ENCODE results near the gene PDXK.

PDXK gene

DNA sequence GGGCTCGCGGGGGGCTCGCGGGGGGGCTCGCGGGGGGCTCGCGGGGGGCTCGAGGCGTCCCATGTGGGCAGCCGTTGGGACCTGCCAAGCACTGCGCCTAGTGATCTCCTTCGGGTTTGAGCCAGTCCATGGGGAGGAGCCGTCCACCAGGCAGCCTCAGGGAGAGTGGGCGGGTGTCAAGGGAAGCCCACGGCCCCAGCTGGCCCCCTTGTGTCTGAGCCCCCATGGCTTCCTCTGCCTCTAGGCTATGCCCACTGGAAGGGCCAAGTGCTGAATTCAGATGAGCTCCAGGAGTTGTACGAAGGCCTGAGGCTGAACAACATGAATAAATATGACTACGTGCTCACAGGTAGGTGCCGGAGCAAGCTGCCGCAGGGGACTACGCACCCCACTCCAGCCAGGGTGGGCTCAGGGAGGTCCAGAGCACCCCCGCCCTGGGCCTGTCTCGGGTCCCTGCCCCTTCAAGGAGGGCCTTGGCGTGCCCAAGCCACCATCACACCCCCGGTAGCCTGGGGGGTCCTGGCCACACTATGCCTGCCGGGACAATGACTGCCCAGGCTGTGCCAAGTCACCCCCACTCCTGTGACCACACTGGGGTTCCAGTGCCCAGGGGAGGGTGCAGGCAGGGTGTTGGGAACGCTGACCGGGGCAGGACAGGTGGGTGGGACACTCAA lies 22.6 kb downstream of the PDXK start:
- no peak for DNase-seq (ENCODE audit: low read depth)

DNA sequence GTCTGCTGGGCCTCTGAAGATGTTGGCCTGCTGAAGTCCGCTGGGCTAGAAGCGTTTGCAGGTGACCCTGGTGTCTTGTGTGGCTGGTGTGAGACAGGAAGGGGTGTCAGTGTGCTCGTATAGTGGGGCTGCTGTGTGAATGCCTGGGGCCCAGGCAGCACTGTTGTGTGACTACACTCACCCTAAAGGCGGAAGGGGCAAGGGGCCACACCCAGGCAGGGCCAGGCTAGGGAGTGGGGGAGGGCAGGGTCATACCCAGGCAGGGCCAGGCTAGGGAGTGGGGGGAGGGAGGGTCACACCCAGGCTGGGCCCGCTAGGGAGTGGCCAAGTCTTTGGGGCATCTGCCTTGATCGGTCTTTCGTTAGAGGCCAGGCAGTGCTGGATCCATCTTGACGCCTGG lies 25.0 kb downstream of the PDXK start:
- no peak for DNase-seq (ENCODE audit: low read depth)

DNA sequence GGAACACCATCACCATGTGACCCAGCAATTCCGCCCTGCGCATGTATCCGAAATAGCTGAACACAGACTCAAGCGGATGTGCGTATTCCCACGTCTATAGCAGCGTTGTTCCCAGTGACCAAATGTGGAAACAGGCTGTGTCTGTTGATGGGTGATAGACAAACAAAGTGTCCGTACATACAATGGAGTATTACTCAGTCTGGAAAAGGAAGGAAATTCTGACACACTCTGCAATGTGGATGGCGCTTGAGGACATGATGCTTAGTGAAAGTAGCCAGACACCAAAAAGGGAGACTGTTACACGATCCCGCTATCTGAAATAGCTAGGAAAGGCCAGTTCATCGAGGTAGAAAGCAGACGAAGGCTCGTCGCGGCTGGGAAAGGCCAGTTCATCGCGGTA lies 25.8 kb downstream of the PDXK start:
- no peak for DNase-seq (ENCODE audit: low read depth)

DNA sequence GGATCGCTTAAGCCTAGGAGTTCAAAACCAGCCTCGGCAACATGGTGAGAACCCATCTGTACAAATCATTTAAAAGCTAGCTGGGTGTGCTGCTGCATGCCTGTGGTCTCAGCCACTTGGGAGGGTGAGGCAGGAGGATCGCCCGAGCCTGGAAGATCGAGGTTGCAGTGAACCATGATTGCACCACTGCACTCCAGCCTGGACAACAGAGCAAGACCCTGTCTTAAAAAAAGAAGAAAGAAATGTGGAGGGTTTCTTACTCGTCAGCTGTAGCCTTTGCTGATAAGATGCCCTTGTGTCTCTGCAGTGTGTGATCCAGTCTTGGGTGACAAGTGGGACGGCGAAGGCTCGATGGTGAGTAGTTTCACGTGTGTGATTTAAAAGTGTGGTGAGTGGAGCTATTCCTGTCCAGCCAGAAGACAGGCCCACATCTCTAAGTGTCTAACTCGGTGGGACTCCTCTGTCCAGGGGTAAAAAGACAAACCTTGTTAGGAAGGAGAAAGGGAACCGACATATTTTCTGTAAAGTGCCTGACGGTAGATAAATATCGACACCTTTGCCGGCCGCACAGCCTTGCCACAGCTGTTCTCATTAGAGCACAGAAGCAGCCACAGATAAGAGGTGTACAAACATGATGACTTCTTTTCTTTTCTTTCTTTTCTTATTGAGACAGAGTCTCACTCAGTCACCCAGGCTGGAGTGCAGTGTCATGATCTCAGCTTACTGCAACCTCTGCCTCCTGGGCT lies 27.0 kb downstream of the PDXK start:
- DNase-seq (ENCODE audit: low read depth), result no peak

DNA sequence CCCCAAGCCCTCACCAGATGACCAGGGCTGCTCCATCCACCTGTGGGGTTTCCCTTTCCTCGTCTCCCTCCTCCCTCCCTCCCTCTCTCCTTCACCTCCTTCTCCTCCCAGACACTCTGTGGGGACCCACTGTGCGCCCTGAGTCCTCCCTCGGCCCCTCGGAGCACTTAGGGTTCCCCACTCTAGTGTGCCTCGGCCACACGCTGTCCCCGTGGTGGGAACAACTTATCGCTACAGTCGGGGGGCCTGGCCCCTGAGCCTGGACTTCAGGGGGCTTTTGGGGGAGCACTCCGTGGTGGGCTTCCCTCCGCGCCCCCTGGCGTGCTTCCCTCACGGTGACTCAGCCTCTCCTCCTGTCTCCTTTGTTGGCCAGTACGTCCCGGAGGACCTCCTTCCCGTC lies 29.7 kb downstream of the PDXK start:
- DNase-seq (ENCODE audit: low read depth), result no peak

DNA sequence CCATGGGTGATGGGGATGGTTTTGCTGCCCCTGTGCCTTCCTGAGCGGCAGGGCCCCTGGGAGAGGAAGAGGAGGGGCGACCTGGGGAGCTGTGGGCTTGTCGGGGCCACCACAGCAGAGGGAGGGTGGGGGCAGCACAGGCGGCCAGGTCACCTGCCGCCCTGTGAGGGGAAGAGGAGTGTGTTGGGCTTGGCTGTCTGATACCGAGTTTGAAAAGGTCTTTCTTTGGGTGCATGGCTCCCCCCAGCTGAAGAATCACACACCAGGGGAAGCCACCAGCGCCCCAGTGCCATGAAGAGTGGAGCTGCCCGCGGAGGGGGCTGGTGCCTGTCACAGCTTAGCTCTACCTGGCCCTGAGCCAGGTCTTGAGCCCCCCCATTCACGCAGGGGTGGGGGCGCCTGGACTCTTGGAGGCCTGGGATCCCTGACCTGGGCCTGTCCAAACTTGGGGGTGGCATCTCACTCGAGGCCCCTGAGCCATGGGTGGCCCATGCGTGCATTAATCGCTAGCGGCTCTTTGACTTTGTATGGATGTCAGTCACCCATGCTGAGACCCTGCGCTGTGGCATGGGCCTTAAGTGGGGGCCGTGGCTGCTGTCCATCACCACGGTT lies 30.8 kb downstream of the PDXK start:
- no peak for DNase-seq (ENCODE audit: low read depth)

DNA sequence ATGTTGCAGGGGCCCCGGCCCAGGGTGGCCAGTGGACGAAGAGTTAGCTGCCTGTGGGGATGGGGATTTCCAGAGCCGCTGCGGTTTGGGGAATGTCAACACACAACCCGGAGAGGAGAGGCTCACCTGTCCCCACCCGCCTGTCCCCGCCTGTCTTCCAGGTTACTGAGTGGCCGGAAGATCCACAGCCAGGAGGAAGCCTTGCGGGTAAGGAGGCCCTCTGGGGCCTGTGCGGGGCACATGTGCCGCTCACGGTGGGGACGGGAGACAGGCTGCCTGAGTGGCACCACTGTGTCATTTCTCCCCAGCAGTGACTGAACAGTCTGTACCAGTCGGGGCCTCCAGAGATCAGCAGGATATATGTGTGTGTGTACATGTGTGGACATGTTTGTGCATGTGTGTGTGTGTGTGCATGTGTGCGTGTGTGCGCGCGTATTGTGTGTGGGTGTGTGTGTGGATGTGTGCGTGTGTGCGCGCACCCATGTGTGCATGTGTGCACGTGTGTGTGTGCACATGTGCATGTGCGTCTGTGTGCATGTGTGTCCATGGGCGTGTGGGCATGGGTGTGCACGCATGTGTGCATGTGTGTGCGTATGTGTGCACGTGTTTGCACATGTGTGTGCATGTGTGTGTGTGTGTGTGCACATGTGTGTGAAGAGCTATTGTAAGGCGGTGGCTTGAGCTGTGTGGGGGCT lies 31.6 kb downstream of the PDXK start:
- DNase-seq (ENCODE audit: low read depth), result no peak

DNA sequence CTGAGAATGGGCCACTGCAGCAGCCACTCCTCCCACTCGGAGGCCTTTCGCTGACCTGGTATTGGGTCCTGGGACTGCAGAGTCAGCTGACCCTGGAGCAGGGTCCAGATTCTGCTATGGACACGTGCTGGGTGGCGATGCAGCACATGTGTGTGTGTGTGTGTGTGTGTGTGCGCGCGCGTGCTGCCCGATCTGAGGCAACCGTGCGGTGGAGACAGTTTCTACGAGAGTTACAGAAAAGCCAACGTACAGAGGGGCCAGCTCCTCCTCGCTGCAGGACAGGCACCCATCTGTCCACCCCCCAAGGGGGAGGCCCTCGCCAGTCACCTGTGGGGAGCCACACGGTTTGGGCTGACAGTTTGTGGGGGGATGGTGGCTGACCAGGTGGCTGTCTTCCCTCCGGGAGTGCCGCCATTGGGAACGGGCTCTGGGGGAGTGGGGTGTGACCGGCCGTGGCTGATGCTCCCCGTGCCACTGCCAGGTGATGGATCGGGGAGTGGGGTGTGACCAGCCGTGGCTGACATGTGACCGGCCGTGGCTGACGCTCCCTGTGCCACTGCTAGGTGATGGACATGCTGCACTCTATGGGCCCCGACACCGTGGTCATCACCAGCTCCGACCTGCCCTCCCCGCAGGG lies 33.1 kb downstream of the PDXK start:
- DNase-seq (ENCODE audit: low read depth), result no peak

DNA sequence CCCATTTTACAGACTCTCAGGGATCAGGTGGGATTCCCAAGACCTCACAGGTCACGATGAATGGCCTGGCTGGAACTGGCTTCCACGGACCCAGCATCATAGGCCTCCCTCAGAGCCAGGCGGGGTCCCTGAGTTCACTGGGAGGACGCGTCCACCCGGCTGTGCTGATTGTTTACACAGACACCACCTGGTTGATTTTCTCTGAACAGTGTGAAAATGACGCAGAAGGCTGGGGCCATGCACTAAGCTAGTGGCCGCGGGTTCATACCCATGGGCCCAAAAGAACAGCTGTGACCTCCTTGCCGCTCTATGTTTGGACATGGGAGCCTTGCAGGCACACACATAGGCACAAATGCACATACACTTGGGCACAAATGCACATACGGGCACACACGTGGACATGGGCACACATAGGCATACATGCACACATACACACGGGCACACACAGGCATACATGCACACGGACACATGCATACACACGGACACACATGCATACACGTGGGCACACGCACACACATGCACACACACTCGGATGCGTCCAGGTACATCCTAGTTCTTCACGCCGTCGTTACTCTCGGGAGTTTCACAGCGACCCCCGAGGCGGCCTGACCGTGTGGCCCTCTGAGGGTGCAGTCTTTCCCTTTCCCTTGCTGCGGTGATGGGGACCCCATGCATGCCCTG lies 34.0 kb downstream of the PDXK start:
- DNase-seq (ENCODE audit: low read depth), result no peak

DNA sequence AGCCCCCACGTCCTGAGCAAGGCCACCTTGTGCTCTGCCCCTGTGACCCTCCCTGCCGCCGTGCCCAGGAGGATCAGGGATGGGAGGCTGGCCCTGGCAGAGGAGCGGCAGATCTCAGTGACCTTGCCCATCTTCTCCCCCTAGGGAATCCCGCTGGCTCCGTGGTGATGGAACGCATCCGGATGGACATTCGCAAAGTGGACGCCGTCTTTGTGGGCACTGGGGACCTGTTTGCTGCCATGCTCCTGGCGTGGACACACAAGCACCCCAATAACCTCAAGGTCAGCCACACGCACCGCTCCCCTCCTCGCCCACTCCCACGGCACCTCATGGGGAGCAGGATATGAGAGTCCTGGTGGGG lies 34.5 kb downstream of the PDXK start:
- DNase-seq (ENCODE audit: low read depth), result no peak

DNA sequence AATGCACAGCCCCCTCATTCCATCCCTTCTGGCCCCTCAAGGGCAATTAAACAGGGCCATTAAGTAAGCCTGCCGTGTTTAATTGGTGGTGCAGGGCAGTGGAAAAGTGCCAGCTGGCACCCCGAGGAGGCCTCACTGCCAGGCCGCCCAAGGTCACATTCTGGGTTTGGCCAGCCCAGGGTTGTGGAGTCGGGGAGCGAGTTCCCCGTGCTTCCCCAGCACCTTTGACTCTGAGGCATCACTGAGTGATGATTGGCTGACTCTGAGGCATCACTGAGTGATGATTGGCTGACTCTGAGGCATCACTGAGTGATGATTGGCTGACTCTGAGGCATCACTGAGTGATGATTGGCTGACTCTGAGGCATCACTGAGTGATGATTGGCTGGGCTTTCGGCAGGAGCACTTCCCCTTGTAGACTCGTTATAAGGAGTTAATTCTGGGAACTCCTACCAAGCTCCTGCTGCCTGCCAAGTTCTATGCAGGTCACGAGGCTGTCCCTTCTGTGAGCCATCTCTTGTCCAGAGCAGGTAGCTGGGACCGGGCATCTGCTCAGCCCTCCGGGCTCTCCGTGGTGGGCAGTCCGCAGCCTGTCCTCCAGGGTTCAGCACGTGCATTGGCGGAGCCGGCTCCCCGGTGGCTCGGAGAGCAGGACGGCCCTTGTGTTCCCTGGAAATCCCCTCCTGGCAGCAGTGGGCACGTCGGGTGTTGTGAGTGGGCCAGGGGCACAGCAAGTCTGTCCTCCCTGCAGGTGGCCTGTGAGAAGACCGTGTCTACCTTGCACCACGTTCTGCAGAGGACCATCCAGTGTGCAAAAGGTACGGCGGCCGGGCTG lies 36.2 kb downstream of the PDXK start:
- DNase-seq (ENCODE audit: low read depth), result no peak

DNA sequence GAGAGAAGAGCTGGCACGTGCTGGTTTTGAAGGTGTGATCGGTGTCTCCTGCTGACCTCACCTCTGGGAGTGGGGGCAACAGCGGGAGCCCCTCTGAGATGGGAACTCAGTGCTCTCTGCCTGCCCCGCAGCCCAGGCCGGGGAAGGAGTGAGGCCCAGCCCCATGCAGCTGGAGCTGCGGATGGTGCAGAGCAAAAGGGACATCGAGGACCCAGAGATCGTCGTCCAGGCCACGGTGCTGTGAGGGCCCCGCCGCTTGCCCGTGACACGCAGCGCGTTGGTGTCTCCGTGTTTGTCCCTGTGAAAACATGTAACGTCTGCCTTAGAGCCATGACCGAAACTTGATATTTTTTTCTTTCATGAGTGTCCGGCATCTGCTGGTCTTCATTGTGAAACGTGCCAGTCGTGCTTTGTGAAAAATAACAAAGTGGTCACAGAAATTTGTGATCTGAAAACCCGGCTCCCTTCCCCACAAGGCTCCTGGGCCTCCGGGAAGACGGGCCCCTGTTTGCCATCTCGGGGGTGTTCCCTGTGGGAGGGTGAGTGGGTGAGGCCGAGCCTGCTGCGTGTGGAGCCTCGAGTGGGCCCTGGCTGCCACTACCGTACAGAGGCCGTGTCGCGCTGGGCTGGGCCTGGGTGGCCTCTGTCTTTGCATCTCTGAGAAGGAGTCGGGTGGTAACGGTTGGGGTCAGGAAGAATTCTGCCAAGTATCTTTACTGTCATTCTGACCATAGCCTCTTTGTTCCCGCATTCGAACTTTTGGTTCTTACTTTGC lies 37.1 kb downstream of the PDXK start:
- no peak for DNase-seq (ENCODE audit: low read depth)

DNA sequence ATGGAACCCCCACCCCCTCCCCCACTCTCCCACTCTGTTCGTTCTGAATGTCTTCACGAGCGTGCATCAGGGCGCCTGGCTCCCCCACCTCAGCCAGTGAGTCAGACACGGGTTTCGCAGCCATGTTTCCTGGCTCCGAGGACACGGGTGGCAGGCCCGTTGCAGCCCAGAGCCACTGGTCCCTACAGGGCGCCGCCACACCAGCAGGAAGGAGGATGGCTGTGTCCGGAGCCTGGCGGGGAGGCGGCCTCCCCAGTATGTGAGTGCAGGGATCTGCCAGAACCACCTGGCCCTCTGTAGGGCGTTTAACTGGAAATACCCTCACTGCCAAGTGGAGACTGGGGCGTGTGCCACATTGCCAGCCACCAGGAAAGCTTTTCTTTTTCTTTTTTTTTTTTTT lies 38.7 kb downstream of the PDXK start:
- DNase-seq (ENCODE audit: low read depth), result no peak

DNA sequence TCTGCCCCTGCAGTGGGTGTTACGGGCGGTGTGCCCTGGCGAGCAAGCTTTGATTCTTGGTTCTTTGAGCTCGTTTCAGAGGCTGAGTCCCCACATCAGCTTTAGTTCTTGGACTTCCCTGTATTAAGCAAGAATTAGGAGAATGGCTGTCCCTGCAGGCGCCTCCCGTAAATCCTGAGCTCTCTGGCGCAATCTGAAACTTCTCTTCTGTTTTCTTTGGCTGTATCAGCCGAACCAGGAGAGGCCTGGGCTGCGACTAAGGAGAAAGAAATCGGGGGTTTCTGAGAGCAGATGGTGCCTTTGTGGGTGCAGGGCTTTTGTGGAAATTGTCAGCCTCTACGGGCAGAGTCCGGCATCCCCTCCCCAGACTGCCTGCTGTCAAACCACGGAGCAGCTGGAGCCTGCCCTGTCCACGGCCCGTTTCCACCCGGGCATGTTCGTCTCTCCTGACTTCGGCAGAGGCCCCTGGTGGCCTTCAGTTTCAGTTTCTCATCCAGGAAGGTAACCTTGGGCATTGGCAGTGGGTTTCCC lies 39.2 kb downstream of the PDXK start:
- DNase-seq (ENCODE audit: low read depth), result no peak

DNA sequence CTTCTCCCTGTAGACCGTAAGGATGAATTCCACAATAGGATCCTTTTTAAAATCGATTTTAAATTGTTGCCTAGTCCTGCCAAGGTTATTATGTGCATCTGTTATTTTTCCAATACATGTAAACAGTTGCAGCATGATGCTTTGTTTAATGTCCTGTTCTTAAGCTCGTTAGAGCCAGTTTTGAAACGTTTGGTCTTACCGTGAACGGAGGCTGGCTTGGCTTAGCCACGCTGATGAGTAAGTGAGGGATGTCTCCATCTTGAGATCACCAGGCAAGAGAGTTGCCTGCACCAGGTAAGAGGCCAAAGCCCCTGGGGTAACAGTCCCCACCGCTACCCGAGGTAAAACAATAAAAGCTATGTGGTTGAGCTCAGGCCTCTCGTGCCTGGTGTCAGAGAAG lies 39.9 kb downstream of the PDXK start:
- DNase-seq (ENCODE audit: low read depth), result no peak

DNA sequence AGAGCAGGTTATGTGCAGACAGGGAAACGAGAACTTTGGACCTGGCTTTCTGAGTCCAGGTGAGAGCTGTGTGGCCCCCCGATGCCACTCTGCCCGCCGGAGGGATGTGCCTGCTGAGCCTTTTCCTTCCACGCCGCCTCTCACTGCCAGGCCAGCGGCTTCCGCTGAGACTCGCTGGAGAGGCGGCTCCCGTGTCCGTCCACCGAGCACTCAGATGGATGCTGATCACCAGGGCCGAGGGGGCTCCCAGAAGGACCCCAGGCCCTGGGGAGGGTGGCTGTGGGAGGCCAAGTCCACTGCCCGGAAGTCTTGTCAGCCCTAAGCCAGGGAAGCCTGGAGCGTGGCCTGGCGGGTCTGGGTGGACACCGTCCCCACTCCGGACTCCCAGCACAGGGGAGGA lies 40.7 kb downstream of the PDXK start:
- no peak for DNase-seq (ENCODE audit: low read depth)

DNA sequence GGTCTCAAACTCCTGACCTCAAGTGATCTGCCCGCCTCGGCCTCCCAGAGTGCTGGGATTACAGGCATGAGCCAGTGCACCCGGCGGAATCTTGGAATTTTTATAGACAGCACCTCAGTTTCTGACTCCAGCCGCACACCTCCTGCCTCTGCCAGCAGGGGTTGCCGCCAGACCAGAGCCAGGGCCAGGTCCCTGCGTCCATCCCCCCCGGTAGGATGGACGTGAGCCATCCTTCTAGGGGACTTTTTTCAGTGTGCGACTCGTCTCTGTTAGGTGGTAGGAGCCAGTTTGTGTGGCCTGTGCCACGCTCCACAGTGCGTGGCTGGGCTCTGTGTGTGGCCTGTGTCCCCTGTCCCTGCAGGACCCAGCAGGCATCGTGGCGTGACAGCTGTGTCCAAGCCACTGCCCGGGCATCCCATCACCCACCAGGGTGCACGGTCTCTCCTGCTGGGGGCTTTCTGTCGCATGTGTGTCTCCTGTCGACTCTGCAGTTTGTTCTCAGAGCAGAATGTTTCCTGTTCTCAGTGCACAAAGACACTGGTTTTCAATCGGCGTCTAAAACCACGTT lies 41.5 kb downstream of the PDXK start:
- DNase-seq (ENCODE audit: low read depth), result no peak

DNA sequence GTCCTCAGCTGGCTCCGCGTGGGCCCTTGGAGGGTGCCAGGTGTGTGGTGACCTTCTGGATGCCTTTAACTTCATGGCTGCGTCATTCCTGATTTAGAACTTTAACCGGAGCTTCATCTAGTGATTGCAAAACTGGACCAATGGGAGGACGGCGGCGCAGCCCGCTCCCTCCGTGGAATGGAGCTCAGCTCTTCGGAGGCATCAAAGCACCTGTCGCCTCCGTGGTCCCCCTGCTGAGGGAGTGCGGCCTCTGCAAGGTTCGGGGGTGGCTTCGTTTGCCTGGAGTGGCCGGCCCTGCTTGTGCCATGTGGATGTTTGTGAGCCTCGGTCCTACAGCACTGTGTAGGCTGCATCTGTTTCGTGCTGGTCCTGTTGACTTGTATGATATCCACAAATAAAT lies 43.0 kb downstream of the PDXK start:
- DNase-seq (ENCODE audit: low read depth), result no peak

DNA sequence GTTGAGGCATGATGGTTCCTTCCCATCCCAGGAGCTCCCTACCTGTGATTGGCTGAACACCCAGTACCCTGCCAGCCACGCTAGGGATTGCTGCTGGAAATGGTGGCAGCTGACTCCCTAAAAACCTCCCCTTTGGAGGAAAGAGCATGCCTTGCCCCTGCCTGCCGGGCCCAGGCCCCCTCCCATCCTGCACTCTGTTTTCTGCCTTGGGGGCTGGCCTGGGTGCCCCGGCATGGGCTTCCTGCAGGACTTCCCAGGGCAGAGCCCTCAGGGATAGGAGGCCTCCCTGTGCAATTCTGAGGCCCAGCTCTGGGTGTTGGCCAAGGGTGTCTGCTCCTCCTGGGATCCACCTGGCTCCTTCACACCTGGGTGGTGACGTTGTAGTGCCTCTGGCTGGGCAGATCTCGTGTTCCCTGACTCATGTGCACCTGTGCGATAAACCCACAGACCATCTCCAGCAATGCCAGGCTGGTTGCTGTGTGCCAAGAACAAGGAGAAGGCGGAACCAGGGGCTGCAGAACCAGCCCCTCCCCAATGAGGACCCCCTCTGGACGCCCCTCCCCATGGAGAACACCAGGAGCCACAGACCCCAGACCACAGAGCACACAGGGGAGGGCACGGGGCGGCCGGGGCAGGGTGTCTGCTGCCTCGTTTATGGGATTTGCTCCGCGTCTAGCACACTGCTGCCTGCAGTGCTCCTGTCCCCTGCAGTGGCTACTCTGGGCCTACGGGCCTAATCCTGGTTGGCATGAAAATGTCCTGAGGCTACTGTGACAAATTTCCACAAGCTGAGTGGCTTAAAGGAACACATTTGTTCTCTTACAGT lies 43.6 kb downstream of the PDXK start:
- DNase-seq (ENCODE audit: low read depth), result no peak
